HG03139 (cell line): ENCODE results near the gene TEAD4.

Source experiments
- ATAC-seq: cut with Tn5 transposase; IDR thresholded peaks from one replicate; pipeline ENCODE4 v1.9.1; 2021; ENCODE audit not compliant: unreplicated experiment

TEAD4 gene

GRCh38 chr12:3030821-3031429 is 71.7 kb downstream of the TEAD4 start:
- ATAC-seq = no peak

- ATAC-seq = no peak
These were observed 73.0 kb downstream of the TEAD4 start for GRCh38 chr12:3032161-3032560.

GRCh38 chr12:3032770-3033538 is 73.8 kb downstream of the TEAD4 start:
- no peak for ATAC-seq

GRCh38 chr12:3033539-3033867 is 74.3 kb downstream of the TEAD4 start:
- no peak for ATAC-seq

- no peak for ATAC-seq
These were observed 75.0 kb downstream of the TEAD4 start for GRCh38 chr12:3034067-3034750.

GRCh38 chr12:3035171-3035570 is 76.0 kb downstream of the TEAD4 start:
- no peak for ATAC-seq

GRCh38 chr12:3035815-3036702 is 76.9 kb downstream of the TEAD4 start:
- ATAC-seq = no peak

- ATAC-seq = no peak
These were observed 77.9 kb downstream of the TEAD4 start for GRCh38 chr12:3036901-3037600.

- ATAC-seq = no peak
These were observed 79.0 kb downstream of the TEAD4 start for GRCh38 chr12:3038166-3038565.

GRCh38 chr12:3038926-3039510 is 79.8 kb downstream of the TEAD4 start:
- ATAC-seq = no peak

- no peak for ATAC-seq
These were observed 80.9 kb downstream of the TEAD4 start for GRCh38 chr12:3040026-3040656.

- ATAC-seq = no peak
These were observed 81.7 kb downstream of the TEAD4 start for GRCh38 chr12:3040663-3041544.

- no peak for ATAC-seq
These were observed 82.5 kb downstream of the TEAD4 start for GRCh38 chr12:3041558-3042164.

GRCh38 chr12:3042394-3042793 is 83.2 kb downstream of the TEAD4 start:
- no peak for ATAC-seq

GRCh38 chr12:3042826-3043225 is 83.6 kb downstream of the TEAD4 start:
- no peak for ATAC-seq

- no peak for ATAC-seq
These were observed 84.2 kb downstream of the TEAD4 start for GRCh38 chr12:3043406-3043805.

GRCh38 chr12:3044141-3044630 is 85.0 kb downstream of the TEAD4 start:
- no peak for ATAC-seq

GRCh38 chr12:3045494-3045893 is 86.3 kb downstream of the TEAD4 start:
- ATAC-seq = no peak
